RWPE1 (cell line): Measurements from ENCODE around the gene C1orf159.
A peak's percentile ranks its signal among the peaks of the same experiment; 100 is the strongest.

Source experiments
- CTCF ChIA-PET: fragments of 350-600 bp; sonication (Branson Sonifier 250); formaldehyde crosslinking; extraction: SDS; loops from one replicate; lab custom pipeline; 2021; lab: Yijun Ruan, JAX
- POLR2A ChIA-PET: fragments of 400-600 bp; formaldehyde crosslinking; extraction: SDS; loops from one replicate; lab custom pipeline; 2020; ENCODE audit warnings: antibody characterized with exemption; ENCODE audit not compliant: low non-redundant PET; lab: Yijun Ruan, JAX
- DNase-seq: peaks from one replicate; pipeline ENCODE4 v3.0.0; 2012; ENCODE audit warnings: low spot score
- H3K27ac ChIP-seq: fragments of 450-650 bp; 2 replicates; pipeline ENCODE4 v1.5.1; 2017
- CTCF ChIP-seq: fragments of 450-650 bp; conservative IDR thresholded peaks from 2 replicates; pipeline ENCODE4 v1.5.1; 2017; ENCODE audit warnings: low read depth, mild to moderate bottlenecking

C1orf159 gene

GRCh38 chr1:1041092-1041523, 74.8 kb downstream of the C1orf159 start:
- no peak for DNase-seq
- no peak for TF ChIP-seq CTCF
- ChIA-PET POLR2A (no interaction called here), CTCF (interaction anchor here (1.1 to 2.1 kb wide), 3 partner anchors 16 to 39 kb away, joined by 5 to 7 read pairs (median 6); no protein-coding TSS in a partner anchor)
- H3K27ac ChIP-seq, result peak overlapping the region; percentile 28; the same call in 1 of the 2 replicates

GRCh38 chr1:1040004-1040991, 75.6 kb downstream of the C1orf159 start:
- peak overlapping the region; percentile 81 for H3K27ac ChIP-seq
- POLR2A ChIA-PET, result interaction anchor here (0.9 kb wide), 1 partner anchor 27 kb away, joined by 3 read pairs; no protein-coding TSS in a partner anchor
- TF ChIP-seq CTCF, result peak; percentile 15; the same call in 1 of the 2 replicates
- CTCF ChIA-PET, result interaction anchor here (0.7 to 2.1 kb wide), 6 partner anchors 15 to 48 kb away, joined by 3 to 8 read pairs (median 6); no protein-coding TSS in a partner anchor
- peak; percentile 91 for DNase-seq

- peak overlapping the region; percentile 81 for H3K27ac ChIP-seq
- ChIA-PET CTCF (interaction anchor here (0.7 to 2.1 kb wide), 7 partner anchors 14 to 47 kb away, joined by 3 to 8 read pairs (median 6); no protein-coding TSS in a partner anchor), POLR2A (no interaction called here)
- no peak for DNase-seq
- no peak for TF ChIP-seq CTCF
Observed at GRCh38 chr1:1039145-1039910, 76.6 kb downstream of the C1orf159 start.

GRCh38 chr1:1038694-1039093, 77.2 kb downstream of the C1orf159 start:
- no peak for TF ChIP-seq CTCF
- no peak for DNase-seq
- CTCF ChIA-PET, result interaction anchor here (0.9 to 1.2 kb wide), 2 partner anchors 20 to 26 kb away, joined by 3 to 7 read pairs; no protein-coding TSS in a partner anchor
- peak overlapping the region; percentile 81 for H3K27ac ChIP-seq
- POLR2A ChIA-PET, result no interaction called here

- TF ChIP-seq CTCF, result no peak
- ChIA-PET POLR2A (no interaction called here), CTCF (no interaction called here)
- peak overlapping the region; percentile 81 for H3K27ac ChIP-seq
- DNase-seq, result no peak
Observed at GRCh38 chr1:1037366-1038327, 78.2 kb downstream of the C1orf159 start.
